HG02870 (cell line): ENCODE measurements around the gene RBM27.
"Not testable (repeated sequence)": the region's sequence is repeated elsewhere in the genome, so short reads cannot be mapped to it uniquely, and the experiment has no call there.

Source experiments
- ATAC-seq: cut with Tn5 transposase; IDR thresholded peaks from one replicate; pipeline ENCODE4 v1.9.1; 2021; ENCODE audit warnings: mild to moderate bottlenecking, moderate library complexity; ENCODE audit not compliant: unreplicated experiment

Gene RBM27, protein sequence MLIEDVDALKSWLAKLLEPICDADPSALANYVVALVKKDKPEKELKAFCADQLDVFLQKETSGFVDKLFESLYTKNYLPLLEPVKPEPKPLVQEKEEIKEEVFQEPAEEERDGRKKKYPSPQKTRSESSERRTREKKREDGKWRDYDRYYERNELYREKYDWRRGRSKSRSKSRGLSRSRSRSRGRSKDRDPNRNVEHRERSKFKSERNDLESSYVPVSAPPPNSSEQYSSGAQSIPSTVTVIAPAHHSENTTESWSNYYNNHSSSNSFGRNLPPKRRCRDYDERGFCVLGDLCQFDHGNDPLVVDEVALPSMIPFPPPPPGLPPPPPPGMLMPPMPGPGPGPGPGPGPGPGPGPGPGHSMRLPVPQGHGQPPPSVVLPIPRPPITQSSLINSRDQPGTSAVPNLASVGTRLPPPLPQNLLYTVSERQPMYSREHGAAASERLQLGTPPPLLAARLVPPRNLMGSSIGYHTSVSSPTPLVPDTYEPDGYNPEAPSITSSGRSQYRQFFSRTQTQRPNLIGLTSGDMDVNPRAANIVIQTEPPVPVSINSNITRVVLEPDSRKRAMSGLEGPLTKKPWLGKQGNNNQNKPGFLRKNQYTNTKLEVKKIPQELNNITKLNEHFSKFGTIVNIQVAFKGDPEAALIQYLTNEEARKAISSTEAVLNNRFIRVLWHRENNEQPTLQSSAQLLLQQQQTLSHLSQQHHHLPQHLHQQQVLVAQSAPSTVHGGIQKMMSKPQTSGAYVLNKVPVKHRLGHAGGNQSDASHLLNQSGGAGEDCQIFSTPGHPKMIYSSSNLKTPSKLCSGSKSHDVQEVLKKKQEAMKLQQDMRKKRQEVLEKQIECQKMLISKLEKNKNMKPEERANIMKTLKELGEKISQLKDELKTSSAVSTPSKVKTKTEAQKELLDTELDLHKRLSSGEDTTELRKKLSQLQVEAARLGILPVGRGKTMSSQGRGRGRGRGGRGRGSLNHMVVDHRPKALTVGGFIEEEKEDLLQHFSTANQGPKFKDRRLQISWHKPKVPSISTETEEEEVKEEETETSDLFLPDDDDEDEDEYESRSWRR

GRCh38 chr5:146203011-146203871 is at the start of gene RBM27:
TSS of gene RBM27 (plus strand) at chr5:146203605. CDS start at chr5:146203766, 161 bp downstream.
- ATAC-seq = peak; percentile 100

DNA sequence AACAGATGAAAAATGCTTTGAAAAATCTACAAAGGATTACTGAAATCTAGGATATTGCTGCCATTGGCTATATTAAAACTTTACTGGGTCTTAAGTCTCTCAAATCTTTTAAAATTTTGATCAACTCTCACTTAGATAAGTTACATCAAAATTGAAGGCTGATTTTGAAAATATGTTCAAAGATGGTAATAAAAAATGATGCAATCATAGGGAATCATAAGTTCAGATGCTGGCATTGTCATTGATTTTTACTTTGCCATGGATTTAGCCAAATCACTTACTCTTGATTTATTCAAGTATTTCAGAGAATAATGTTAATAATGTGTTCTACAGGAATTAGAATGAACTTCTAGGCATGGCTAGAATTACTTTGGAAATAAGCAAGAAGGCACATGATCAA is 45.1 kb upstream of the RBM27 start:
- no peak for ATAC-seq

GRCh38 chr5:146164382-146164781 is 39.0 kb upstream of the RBM27 start:
- no peak for ATAC-seq

DNA sequence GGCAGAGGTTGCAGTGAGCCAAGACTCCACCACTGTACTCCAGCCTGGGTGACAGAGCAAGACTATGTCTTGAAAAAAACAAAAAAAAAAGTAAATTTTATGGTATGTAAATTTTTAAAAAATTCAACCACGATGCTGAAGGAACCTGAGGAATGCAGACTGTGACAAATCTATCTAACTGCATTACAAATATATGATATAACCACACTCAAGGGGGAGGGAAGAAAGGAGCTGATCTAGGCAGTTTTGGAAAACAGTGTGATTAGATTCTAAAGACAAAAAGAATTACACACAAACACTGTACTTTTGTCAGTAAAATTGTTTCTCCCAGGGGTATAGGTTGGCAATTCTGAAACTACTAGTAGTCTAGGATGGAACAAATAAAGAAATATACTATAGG is 37.9 kb upstream of the RBM27 start:
- no peak for ATAC-seq

- ATAC-seq = no peak
These were observed 37.5 kb upstream of the RBM27 start for GRCh38 chr5:146165903-146166302.

DNA sequence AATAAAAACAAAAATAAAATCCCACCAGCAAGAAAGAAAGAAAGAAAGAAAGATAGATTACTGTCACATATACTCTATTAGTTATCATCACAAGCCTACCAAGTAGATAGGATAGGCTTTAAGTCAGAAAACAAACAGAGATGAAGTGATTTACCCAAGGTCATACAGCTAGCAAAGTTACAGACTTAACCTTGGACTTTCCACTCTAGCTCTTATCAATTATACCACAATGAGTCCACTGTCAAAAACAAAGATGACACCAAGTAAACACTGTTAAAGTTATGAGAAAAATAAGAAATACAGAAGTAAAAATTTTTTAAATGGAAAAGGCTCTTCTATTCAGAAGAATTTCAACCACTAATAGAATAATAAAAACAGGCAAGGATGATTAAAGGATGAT is 34.3 kb upstream of the RBM27 start:
- no peak for ATAC-seq

DNA sequence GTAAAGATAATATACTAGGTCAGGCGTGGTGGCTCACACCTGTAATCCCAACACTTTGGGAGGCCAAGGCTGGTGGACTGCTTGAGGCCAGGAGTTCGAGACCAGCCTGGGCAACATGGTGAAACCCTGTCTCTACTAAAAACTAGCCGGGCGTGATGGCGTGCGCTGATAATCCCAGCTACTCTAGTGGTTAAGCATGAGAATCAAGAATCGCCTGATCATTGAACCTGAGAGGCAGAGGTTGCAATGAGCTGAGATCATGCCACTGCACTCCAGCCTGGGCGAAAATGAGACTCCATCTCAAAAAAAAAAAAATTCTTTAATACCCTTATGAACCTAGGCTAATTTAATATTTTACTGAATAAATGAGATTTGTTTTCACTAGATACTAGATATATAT is 30.4 kb upstream of the RBM27 start:
- peak; percentile 74 for ATAC-seq

DNA sequence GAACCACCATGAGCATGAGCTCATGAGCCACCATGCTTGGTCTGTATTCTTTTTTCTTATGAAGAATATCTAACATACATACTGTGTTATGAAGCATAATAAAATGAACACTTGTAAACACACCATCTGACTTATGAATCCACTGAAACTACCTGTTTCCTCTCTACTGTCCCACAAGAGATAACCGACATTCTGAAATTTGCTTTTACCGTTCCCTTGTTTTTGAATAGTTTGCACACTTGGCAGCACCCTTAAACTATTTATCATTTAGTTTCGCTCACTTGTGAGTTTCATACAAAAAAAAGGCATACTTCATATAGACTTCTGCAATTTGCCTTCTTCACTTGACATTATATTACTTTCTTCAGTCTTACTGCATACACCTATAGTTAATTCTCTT is 29.8 kb upstream of the RBM27 start:
- peak; percentile 93 for ATAC-seq

DNA sequence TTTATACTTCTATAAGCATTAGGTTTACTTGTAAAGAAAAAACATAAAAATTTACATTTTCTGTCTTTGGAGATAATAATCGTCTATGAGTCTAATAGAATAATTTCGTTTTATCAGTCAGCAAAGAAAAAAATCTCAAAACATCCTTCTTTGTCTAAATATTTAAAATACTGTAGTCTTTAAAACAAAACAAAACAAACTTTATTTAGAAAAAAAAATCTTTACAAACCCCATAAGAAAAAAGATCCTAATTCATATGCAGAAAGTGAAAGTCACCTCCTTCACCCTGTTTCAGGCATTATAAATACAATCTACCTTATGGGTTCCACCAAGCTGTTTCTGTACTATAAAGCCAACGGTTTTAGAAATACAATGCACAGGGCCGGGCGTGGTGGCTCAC is 26.6 kb upstream of the RBM27 start:
- ATAC-seq = no peak

- no peak for ATAC-seq
These were observed 23.7 kb upstream of the RBM27 start for GRCh38 chr5:146179696-146180095.

DNA sequence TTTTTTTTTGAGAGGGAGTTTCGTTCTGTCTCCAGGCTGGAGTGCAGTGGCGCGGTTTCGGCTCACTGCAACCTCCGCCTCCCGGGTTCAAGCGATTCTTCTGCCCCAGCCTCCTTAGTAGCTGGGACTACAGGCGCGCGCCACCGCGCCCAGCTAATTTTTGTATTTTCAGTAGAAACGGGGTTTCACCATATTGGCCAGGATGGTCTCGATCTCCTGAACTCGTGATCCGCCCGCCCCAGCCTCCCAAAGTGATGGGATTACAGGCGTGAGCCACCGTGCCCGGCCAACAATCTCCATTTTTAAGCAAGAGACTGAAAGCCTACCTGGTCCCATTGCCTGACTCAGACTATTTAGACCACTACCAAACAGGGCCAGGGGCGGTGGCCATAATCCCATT is 20.0 kb upstream of the RBM27 start:
- ATAC-seq = not testable (repeated sequence)

DNA sequence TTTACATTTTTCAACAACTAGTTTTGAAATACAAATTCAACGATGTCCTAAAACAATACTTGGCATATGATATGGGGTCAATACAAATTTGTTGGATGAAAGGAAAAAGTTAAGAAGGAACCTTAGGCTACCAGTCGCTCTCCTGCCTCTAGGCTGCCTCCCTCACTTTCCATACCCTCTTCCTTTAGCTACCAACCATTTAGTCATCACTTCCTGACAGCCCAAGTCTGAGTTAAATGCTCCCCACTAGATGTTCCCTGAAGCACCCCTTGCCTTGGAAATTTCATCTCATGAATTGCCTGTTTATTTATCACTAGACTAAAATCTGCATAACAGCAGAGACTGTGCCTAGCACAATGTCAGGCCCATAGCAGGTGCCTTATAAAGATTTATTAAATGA is 18.2 kb upstream of the RBM27 start:
- no peak for ATAC-seq

- ATAC-seq = no peak
These were observed 15.0 kb upstream of the RBM27 start for GRCh38 chr5:146188358-146188757.

GRCh38 chr5:146192571-146193043 is 10.8 kb upstream of the RBM27 start:
- ATAC-seq = no peak

- ATAC-seq = no peak
These were observed 10.1 kb upstream of the RBM27 start for GRCh38 chr5:146193285-146193684.

GRCh38 chr5:146194997-146195396 is 8.4 kb upstream of the RBM27 start:
- not testable (repeated sequence) for ATAC-seq

DNA sequence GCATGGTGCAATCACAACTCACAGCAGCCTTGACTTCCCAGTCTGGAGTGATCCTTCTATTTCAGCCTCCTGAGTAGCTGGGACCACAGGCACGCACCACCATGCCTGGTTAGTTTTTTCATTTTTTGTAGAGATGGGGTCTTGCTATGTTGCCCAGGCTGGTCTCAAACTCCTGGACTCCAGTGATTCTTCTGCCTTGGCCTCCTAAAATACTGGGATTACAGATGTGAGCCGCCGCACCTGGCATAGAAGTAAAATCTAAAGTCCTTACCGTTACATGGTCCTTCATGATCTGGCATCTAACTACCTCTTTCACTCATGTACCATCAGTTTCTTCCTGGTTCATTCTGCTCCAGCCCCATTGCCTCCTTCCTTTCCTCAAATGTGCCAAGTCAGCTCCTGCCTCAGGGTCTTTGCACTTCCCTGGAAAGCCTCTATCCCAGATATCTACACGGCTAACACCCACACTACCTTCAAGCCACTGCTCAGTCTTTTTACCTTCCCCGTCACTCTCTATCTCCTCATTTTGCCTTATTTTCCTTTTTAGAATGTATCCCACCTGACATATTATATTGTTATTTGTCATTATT is 6.9 kb upstream of the RBM27 start:
- no peak for ATAC-seq

DNA sequence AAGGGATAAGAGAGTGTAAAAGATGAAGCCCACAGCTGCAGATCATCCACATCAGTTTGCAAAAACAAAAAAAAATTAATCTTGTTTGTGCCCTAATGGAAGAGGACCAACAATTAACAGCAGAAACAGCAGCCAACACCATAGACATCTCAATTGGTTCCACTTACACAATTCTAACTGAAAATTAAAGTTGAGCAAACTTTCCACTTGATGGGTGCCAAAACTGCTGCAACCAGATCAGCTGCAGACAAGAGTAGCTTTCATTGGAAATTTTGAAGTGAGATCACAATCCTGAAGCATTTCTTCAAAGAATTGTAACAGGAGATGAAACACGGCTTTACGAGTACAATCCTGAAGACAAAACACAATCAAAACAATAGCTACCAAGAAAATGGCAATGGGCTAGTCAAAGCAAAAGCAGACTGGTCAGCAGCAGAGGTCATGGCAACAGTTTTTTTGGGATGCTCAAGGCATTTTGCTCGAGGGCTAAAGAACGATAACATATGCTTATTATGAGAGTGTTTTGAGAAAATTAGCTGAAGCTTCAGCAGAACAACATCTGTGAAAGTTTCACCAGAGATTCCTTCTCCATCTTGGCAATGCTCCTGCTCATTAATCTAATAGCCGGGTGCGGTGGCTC is 4.1 kb upstream of the RBM27 start:
- ATAC-seq = no peak

- ATAC-seq = not testable (repeated sequence)
These were observed 1.6 kb upstream of the RBM27 start for GRCh38 chr5:146201795-146202194.

GRCh38 chr5:146203872-146204192 is 427 bp downstream of the RBM27 start:
- peak; percentile 3 for ATAC-seq
